Measurements from ENCODE around the gene CFAP70.

The CFAP70 gene

GRCh38 chr10:73253225-73253555, 105.5 kb downstream of the CFAP70 start:
- no peak for DNase-seq (ENCODE audit: low read depth)
- peak overlapping the region; percentile 87 for H3K4me3 ChIP-seq (ENCODE audit: low read depth, low read length)
- peak; percentile 7; the same call in 1 of the 2 replicates for TF ChIP-seq CTCF (IDR thresholded peaks at IDR 0.05; ENCODE audit: control insufficient read depth, extremely low read depth, insufficient read depth)

GRCh38 chr10:73252445-73253224, 106.0 kb downstream of the CFAP70 start, which contains the start of gene MRPS16:
MRPS16 (minus strand) TSS chr10:73252644; CDS start chr10:73252482, 162 bp downstream.
- H3K4me3 ChIP-seq (ENCODE audit: low read depth, low read length), result peak within 1 kb of the TSS; percentile 87
- peak; percentile 97 for DNase-seq (ENCODE audit: low read depth)
- TF ChIP-seq CTCF (IDR thresholded peaks at IDR 0.05; ENCODE audit: control insufficient read depth, extremely low read depth, insufficient read depth), result no peak

GRCh38 chr10:73251683-73252444, 106.8 kb downstream of the CFAP70 start:
- TF ChIP-seq CTCF (IDR thresholded peaks at IDR 0.05; ENCODE audit: control insufficient read depth, extremely low read depth, insufficient read depth), result no peak
- H3K4me3 ChIP-seq (ENCODE audit: low read depth, low read length), result peak overlapping the region; percentile 87
- DNase-seq (ENCODE audit: low read depth), result peak; percentile 18

- H3K4me3 ChIP-seq (ENCODE audit: low read depth, low read length), result no peak overlapping the region
- DNase-seq (ENCODE audit: low read depth), result no peak
Measured at GRCh38 chr10:73248259-73248724, 110.4 kb downstream of the CFAP70 start.

GRCh38 chr10:73247509-73248258, 111.0 kb downstream of the CFAP70 start:
- no peak for TF ChIP-seq CTCF (IDR thresholded peaks at IDR 0.05; ENCODE audit: control insufficient read depth, extremely low read depth, insufficient read depth)
- peak overlapping the region; percentile 84 for H3K4me3 ChIP-seq (ENCODE audit: low read depth, low read length)
- DNase-seq (ENCODE audit: low read depth), result no peak

More at GRCh38 chr10:73248259-73248724, 110.4 kb downstream of the CFAP70 start:
- TF ChIP-seq CTCF (IDR thresholded peaks at IDR 0.05; ENCODE audit: control insufficient read depth, extremely low read depth, insufficient read depth), result no peak

- TF ChIP-seq CTCF (IDR thresholded peaks at IDR 0.05; ENCODE audit: control insufficient read depth, extremely low read depth, insufficient read depth), result peak; percentile 41
- peak; percentile 76 for DNase-seq (ENCODE audit: low read depth)
- H3K4me3 ChIP-seq (ENCODE audit: low read depth, low read length), result peak within 1 kb of the TSS; percentile 84
Measured at GRCh38 chr10:73246646-73247508, 111.8 kb downstream of the CFAP70 start, which contains the start of gene DNAJC9. DNAJC9 (minus strand) TSS chr10:73247255; CDS start chr10:73247189, 66 bp downstream.

Measured in LNCaP clone FGC (cell line).